ENCODE measurements around the gene PRKAG3. TPM values are rescaled to one million over a fixed set of nuclear protein-coding genes. Genes with fewer than 3 reads are reported as not detected.

Gene PRKAG3
- total RNA-seq, 1 experiment from 2014 or later = not detected

- H3K4me3 Mint-ChIP-seq = no peak overlapping the region
- DNase-seq (ENCODE audit: low spot score) (no peak), ATAC-seq (no peak)
- no peaks in the 10 kb centered on the region for H3K27me3 Mint-ChIP-seq (ENCODE audit: low read depth)
- H3K27ac Mint-ChIP-seq = no peak overlapping the region
- TF ChIP-seq AFF4 (CRISPR knock-in tag; IDR thresholded peaks at IDR 0.05; ENCODE audit: borderline replicate concordance) (no peak), ZNF396 (CRISPR knock-in tag; IDR thresholded peaks at IDR 0.05; ENCODE audit: borderline replicate concordance) (no peak), CREM (CRISPR knock-in tag; IDR thresholded peaks at IDR 0.05) (no peak), ZNF121 (CRISPR knock-in tag; IDR thresholded peaks at IDR 0.05) (no peak), SOX15 (CRISPR knock-in tag; IDR thresholded peaks at IDR 0.05) (no peak), ZBTB43 (CRISPR knock-in tag; IDR thresholded peaks at IDR 0.05) (no peak), MAX (CRISPR knock-in tag; IDR thresholded peaks at IDR 0.05) (no peak), GRHL2 (CRISPR knock-in tag; IDR thresholded peaks at IDR 0.05; ENCODE audit: insufficient replicate concordance, severe bottlenecking) (no peak), NFATC4 (CRISPR knock-in tag; IDR thresholded peaks at IDR 0.05) (no peak), SMAD3 (CRISPR knock-in tag; IDR thresholded peaks at IDR 0.05; ENCODE audit: borderline replicate concordance) (no peak), MLX (CRISPR knock-in tag; IDR thresholded peaks at IDR 0.05) (no peak), MYBL2 (CRISPR knock-in tag; IDR thresholded peaks at IDR 0.05) (no peak)
- H3K36me3 Mint-ChIP-seq = peaks cover 8% of the 10 kb centered on the region
- H3K4me1 Mint-ChIP-seq = peaks cover 15% of the 10 kb centered on the region
- POLR2A ChIA-PET = no interaction called here
- CTCF ChIA-PET = interaction anchor here (1.1 to 1.3 kb wide), 2 partner anchors 38 to 87 kb away, joined by 3 to 8 read pairs; no protein-coding TSS in a partner anchor
- H3K9me3 Mint-ChIP-seq = peaks cover 9% of the 10 kb centered on the region
Observed at GRCh38 chr2:218809515-218809914, 22.1 kb downstream of the PRKAG3 start.

- peaks cover 14% of the 10 kb centered on the region for H3K9me3 Mint-ChIP-seq
- peaks cover 13% of the 10 kb centered on the region for H3K36me3 Mint-ChIP-seq
- peaks cover 15% of the 10 kb centered on the region for H3K4me1 Mint-ChIP-seq
- H3K27me3 Mint-ChIP-seq (ENCODE audit: low read depth) = no peaks in the 10 kb centered on the region; the same call in 1 of the 2 replicates
- ATAC-seq (no peak), DNase-seq (ENCODE audit: low spot score) (no peak)
- no peak for TF ChIP-seq JAZF1 (CRISPR knock-in tag; IDR thresholded peaks at IDR 0.05)
- TF ChIP-seq USF1 (CRISPR knock-in tag; IDR thresholded peaks at IDR 0.05) = no peak
- no peak for TF ChIP-seq NFE2L1 (CRISPR knock-in tag; IDR thresholded peaks at IDR 0.05)
- no peak for TF ChIP-seq IRF1 (CRISPR knock-in tag; IDR thresholded peaks at IDR 0.05)
- no peak for TF ChIP-seq RORB (CRISPR knock-in tag; IDR thresholded peaks at IDR 0.05)
- H3K27ac Mint-ChIP-seq = no peak overlapping the region
- POLR2A ChIA-PET = no interaction called here
- CTCF ChIA-PET = no interaction called here
- H3K4me3 Mint-ChIP-seq = no peak overlapping the region
Observed at GRCh38 chr2:218807626-218808025, 24.0 kb downstream of the PRKAG3 start.

All from WTC11 (cell line).